Smooth muscle cell (in vitro differentiated cells): ENCODE results near the gene KCNQ1. TPM values are rescaled to one million over a fixed set of nuclear protein-coding genes. Genes with fewer than 3 reads are reported as not detected.

Experiments
- DNase-seq: peaks from one replicate; lab custom pipeline; 2025; ENCODE audit not compliant: unreplicated experiment; lab: John Stamatoyannopoulos, UW
- H2AFZ ChIP-seq: fragments of 200-600 bp; sonication (generic); 2 replicates; pipeline ENCODE4 v1.6.0; 2016; ENCODE audit warnings: antibody characterized with exemption, low read depth, mild to moderate bottlenecking
- H3F3A ChIP-seq: fragments of 200-600 bp; sonication (generic); 2 replicates; pipeline ENCODE4 v1.6.0; 2017; ENCODE audit warnings: antibody characterized with exemption, low read depth
- H3K27ac ChIP-seq: fragments of 200-600 bp; sonication (generic); 2 replicates; pipeline ENCODE4 v1.5.1; 2016; ENCODE audit warnings: low read depth, mild to moderate bottlenecking
- H3K27me3 ChIP-seq: fragments of 200-600 bp; sonication (generic); 2 replicates; pipeline ENCODE4 v1.6.1; 2016; ENCODE audit warnings: low read depth, mild to moderate bottlenecking
- H3K36me3 ChIP-seq: fragments of 200-600 bp; sonication (generic); 2 replicates; pipeline ENCODE4 v1.5.1; 2016; ENCODE audit warnings: low read depth
- H3K4me1 ChIP-seq: fragments of 200-600 bp; sonication (generic); 2 replicates; pipeline ENCODE4 v1.5.1; 2016; ENCODE audit warnings: low read depth
- H3K4me2 ChIP-seq: fragments of 200-600 bp; sonication (generic); 2 replicates; pipeline ENCODE4 v1.6.0; 2016; ENCODE audit warnings: mild to moderate bottlenecking
- H3K4me3 ChIP-seq: fragments of 200-600 bp; sonication (generic); 2 replicates; pipeline ENCODE4 v1.5.1; 2016; ENCODE audit warnings: mild to moderate bottlenecking
- H3K79me2 ChIP-seq: fragments of 200-600 bp; sonication (generic); 2 replicates; pipeline ENCODE4 v1.6.0; 2016; ENCODE audit warnings: low read depth, mild to moderate bottlenecking
- H3K9ac ChIP-seq: fragments of 200-600 bp; sonication (generic); 2 replicates; pipeline ENCODE4 v1.6.0; 2016; ENCODE audit warnings: low read depth
- H3K9me3 ChIP-seq: fragments of 200-600 bp; sonication (generic); replicated peaks from 2 replicates; pipeline ENCODE4 v1.5.1; 2016; ENCODE audit warnings: low read depth
- H4K20me1 ChIP-seq: fragments of 200-600 bp; sonication (generic); 2 replicates; pipeline ENCODE4 v1.6.0; 2016; ENCODE audit warnings: low read depth
- WGBS: methylation state at CpG from one replicate; pipeline ENCODE4 v1.1.7; 2016; ENCODE audit warnings: low lambda C conversion rate; 5-methylcytosine and 5-hydroxymethylcytosine counted together
- polyA plus RNA-seq: library from polyadenylated mRNA; unstranded; fragments of >200 nt; fragmentation: Nextera tagmentation; extraction: Ambion mirVana; gene quantifications from 2 replicates; pipeline ENCODE4 v1.2.1, GENCODE V29; 2016
- total RNA-seq: library from RNA; depleted of rRNA; stranded (reverse); fragments of >200 nt; gene quantifications from 2 replicates; pipeline ENCODE4 v1.2.3, GENCODE V29; 2014
- TF ChIP-seq, protein P1 (sequence below): fragments of 200-600 bp; sonication (generic); IDR thresholded peaks from 2 replicates; pipeline ENCODE4 v1.5.1; 2017; ENCODE audit warnings: borderline replicate concordance, mild to moderate bottlenecking, antibody characterized with exemption; ENCODE audit not compliant: insufficient read depth, poor library complexity, severe bottlenecking

KCNQ1 gene
- total and polyA plus RNA-seq, 2 experiments from 2014 or later = 1.3 to 2.3 TPM

DNA sequence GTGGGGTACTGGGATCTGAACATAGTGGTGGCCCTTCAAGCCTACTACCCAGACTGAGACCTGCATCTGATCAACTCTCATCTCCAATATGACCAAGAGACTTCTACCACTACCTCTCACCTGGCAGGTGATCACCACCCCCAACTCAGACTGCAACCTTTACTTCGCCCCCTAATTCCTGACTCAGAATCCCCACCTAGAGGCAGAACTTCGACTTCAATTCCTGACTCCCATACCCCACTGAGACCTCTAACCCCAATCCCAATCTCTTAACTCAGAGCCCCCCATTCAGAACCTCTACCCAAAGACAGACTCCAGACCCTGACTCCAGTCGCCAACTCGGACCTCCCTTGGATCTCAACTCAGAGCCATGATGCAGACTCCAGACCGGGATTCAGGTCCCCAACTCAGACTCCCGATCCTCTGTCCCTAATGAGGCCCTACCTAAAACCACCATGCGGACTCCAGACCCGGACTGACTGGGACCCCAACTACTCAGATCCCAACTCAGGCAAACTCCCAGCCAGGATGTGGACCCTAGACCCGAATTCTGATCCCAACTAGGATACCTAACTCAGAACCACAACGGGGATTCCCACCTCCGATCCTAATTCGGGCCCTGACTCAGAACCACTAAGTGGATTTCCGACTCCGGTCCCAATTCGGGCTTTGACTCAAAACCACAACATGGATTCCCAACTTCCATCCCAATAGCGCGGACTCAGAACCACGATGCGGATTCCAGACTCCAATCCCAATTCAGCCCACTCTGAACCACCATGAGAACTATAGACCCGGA, 253.8 kb downstream of the KCNQ1 start:
- Histone ChIP-seq H3K4me3 (peak overlapping the region; percentile 61), H3K27ac (no peak overlapping the region), H3K79me2 (peaks cover 61% of the 10 kb centered on the region), H3K4me2 (peak overlapping the region; percentile 83), H3K9ac (peak overlapping the region; percentile 89), H3K36me3 (no peaks in the 10 kb centered on the region), H3K4me1 (peaks cover 31% of the 10 kb centered on the region), H3F3A (peaks cover 15% of the 10 kb centered on the region), H3K9me3 (no peaks in the 10 kb centered on the region), H4K20me1 (peaks cover 60% of the 10 kb centered on the region), H2AFZ (no peak overlapping the region), H3K27me3 (no peaks in the 10 kb centered on the region)
- TF ChIP-seq, protein P1, sequence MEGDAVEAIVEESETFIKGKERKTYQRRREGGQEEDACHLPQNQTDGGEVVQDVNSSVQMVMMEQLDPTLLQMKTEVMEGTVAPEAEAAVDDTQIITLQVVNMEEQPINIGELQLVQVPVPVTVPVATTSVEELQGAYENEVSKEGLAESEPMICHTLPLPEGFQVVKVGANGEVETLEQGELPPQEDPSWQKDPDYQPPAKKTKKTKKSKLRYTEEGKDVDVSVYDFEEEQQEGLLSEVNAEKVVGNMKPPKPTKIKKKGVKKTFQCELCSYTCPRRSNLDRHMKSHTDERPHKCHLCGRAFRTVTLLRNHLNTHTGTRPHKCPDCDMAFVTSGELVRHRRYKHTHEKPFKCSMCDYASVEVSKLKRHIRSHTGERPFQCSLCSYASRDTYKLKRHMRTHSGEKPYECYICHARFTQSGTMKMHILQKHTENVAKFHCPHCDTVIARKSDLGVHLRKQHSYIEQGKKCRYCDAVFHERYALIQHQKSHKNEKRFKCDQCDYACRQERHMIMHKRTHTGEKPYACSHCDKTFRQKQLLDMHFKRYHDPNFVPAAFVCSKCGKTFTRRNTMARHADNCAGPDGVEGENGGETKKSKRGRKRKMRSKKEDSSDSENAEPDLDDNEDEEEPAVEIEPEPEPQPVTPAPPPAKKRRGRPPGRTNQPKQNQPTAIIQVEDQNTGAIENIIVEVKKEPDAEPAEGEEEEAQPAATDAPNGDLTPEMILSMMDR = no peak
- no peak for DNase-seq
- WGBS = 40% methylated on average over 20 of the region's 20 CpGs

DNA sequence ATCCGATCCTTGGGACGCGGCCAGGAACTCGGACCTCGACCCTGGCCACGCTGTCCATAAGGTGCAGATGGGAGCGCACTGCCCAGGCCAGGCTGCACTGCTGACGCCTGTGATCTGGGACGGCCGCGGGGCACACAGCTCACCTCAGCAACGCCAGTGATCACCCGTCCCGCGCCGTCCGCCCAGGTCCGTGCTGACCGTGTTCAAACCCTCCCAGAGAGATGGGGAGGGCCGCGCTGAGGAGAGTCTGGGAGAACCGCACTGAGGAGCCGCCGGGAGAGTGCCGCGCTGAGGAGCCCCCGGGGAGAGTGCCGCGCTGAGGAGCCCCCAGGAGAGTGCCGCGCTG, 254.3 kb downstream of the KCNQ1 start:
- H3K9ac ChIP-seq = peak overlapping the region; percentile 89
- no peaks in the 10 kb centered on the region for H3K27me3 ChIP-seq
- no peak overlapping the region for H2AFZ ChIP-seq
- no peak for DNase-seq
- H3K9me3 ChIP-seq = no peaks in the 10 kb centered on the region
- peaks cover 54% of the 10 kb centered on the region for H4K20me1 ChIP-seq
- H3K36me3 ChIP-seq = no peaks in the 10 kb centered on the region
- TF ChIP-seq, protein P1 = no peak
- 51% methylated on average over 31 of the region's 31 CpGs for WGBS
- H3K4me1 ChIP-seq = peaks cover 31% of the 10 kb centered on the region
- peaks cover 56% of the 10 kb centered on the region for H3K79me2 ChIP-seq
- peak overlapping the region; percentile 83 for H3K4me2 ChIP-seq
- H3K4me3 ChIP-seq = peak overlapping the region; percentile 61
- peak overlapping the region; percentile 47 for H3K27ac ChIP-seq
- H3F3A ChIP-seq = peaks cover 15% of the 10 kb centered on the region

DNA sequence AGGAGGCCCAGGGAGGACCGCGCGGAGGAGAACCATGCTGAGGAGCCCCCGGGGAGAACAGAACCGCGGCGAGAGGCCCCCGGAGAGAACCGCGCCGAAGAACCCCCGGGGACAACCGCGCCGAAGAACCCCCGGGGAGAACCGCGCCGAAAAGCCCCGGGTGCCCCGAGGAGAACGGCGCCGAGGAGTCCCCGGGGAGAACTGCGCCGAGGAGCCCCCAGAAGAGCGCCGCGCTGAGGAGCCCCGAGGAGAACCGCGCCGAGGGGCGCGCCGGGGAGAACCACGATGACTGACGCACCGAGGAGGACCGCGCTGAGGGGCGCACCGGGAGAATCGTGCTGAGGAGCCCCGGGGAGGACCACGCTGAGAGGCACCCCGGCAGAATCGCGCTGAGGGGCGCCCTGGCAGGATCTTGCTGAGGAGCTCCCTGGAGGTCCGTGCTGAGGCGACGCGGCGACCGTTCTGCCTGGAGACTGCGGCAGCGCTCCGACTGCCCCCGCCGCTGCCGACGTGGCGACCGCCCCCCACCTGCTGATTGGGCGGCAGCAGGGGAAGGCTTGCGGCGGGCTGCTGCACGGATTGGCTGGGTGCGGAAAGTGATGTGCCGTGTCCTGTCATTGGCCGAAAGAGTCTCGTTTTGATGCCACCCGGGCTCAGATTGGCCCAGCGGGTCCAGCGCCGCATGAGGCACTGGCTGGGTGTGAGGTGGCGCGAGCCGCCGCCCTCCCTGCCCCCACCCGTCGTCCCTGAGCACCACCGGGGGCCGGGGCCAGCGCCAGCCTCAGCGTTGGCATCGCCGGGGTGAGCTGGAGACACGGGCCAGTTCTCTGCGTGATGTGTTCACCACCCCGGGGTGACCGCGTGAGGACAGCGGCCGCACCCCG, 255.0 kb downstream of the KCNQ1 start, which contains the start of gene KCNQ1OT1:
Gene KCNQ1OT1 (minus strand): TSS at position 464 of the 884 bp plus-strand sequence.
- WGBS = 38% methylated on average over 85 of the region's 98 CpGs
- H3K4me1 ChIP-seq = peaks cover 25% of the 10 kb centered on the region
- no peaks in the 10 kb centered on the region for H3K36me3 ChIP-seq
- peak within 1 kb of the TSS; percentile 90 for H3K4me2 ChIP-seq
- H3K27ac ChIP-seq = peak within 1 kb of the TSS; percentile 75
- TF ChIP-seq, protein P1 = no peak
- H3K4me3 ChIP-seq = peak within 1 kb of the TSS; percentile 61
- H4K20me1 ChIP-seq = peaks cover 48% of the 10 kb centered on the region
- no peaks in the 10 kb centered on the region for H3K27me3 ChIP-seq
- H3F3A ChIP-seq = peaks cover 15% of the 10 kb centered on the region
- H3K79me2 ChIP-seq = peaks cover 49% of the 10 kb centered on the region
- H2AFZ ChIP-seq = no peak within 1 kb of the TSS
- peak; percentile 57 for DNase-seq
- no peaks in the 10 kb centered on the region for H3K9me3 ChIP-seq
- H3K9ac ChIP-seq = peak within 1 kb of the TSS; percentile 89
